GM18498 (cell line): Measurements from ENCODE around the gene LDLRAD3.
"Not testable (repeated sequence)": the region's sequence is repeated elsewhere in the genome, so short reads cannot be mapped to it uniquely, and the experiment has no call there.

Experiments
- ATAC-seq: cut with Tn5 transposase; IDR thresholded peaks from one replicate; pipeline ENCODE4 v1.9.1; 2021; ENCODE audit warnings: mild to moderate bottlenecking, moderate library complexity; ENCODE audit not compliant: unreplicated experiment

Gene LDLRAD3

DNA sequence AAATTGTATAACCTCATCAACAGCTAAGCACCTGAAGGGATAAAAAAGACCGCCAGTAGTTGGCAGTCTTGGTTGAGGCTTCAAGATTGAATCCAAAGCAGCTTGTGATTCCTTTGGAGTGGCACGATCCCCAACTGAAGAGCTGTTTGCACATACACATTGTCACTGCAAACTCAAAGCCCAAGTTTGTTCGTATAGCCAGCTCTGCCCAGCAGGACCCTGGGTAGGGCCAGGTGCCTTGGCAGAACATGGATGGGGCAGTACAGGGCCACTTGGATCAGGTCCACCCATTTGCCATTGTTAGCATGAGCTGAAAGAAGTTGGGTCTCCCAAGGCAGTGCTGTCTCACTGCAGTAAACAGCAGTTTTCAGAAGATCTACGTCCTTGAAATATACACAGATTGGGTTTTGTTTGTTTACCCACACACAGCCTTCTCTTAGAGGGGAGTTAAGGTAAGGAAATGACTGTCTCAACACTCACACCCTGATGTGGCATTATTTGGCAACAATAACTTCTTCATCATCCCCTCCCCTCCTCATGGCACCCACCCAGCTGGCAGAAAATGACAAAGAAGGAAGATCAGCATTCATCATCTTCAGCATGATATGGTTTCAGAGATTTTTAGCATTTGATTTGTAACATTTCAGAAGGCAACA lies 212.4 kb downstream of the LDLRAD3 start:
- ATAC-seq: no peak

DNA sequence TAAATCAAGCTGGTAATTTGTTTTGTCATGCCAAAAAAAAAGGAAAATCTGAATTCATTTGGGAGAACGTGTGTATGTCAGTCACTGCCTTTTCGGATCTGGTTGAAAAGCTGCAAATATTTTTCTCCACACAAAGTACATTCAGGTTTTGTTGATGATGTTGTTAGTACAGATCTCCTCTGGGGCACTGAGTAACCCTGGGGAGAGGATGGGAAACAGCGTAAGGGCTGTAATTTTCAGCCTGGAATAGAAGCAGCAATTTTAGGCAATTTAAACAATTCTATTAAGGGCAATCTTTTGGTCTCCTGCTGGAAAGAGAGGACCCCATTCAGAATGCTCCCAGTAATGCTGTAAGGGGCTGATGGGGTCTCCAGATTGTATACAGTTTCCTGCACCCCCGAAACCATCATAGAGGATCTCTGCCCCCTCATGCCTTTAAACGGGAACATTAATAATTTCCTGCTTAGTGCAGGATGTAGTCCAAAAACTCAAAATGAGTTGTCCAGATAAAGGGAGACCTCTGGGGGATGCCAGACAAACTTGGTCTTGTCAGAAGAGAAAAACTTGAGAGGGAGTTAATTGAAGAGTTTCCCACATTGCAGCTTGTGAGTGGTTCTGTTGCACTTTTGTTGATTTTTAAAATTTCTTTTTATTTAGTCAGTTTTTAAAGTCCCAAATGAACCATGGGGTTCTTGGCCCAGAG lies 213.1 kb downstream of the LDLRAD3 start:
- ATAC-seq: no peak

DNA sequence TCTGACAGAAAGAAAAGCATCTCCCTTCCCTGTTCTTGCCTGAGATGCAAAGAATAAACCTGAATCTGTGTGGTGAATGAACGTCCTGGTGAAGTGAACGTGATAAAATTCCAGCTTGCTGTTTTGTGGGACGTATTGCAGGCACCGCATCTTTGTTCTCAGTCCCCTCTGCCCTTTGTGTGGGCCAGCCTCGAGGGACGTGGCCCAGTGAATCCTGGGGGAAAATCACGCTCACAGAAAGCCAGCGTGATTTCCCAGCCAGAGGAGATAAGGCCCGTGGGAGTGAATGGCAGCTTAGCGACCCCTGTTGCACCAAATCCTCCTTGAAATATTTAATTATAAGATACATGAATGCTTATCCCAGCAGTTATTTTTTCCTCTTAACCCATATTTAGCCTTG lies 216.2 kb downstream of the LDLRAD3 start:
- ATAC-seq: no peak

DNA sequence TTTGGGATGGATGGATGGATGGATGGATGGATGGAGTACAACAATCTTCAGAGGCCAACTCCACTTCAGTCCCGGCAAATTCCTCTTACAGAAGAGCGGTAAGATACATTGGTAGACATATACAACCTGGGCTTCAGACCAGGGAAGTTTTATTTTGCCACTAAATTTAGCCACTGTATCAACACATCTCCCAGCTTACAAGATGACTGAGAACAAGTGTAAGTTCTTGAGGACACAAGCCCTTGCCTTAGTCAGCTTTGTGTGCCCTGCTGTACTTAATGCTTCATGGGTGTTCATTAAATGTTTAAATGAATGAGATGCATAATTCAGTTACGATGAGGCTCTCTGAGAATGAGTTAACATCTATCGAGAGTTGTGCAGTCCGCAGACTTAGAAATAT lies 217.7 kb downstream of the LDLRAD3 start:
- ATAC-seq: no peak

DNA sequence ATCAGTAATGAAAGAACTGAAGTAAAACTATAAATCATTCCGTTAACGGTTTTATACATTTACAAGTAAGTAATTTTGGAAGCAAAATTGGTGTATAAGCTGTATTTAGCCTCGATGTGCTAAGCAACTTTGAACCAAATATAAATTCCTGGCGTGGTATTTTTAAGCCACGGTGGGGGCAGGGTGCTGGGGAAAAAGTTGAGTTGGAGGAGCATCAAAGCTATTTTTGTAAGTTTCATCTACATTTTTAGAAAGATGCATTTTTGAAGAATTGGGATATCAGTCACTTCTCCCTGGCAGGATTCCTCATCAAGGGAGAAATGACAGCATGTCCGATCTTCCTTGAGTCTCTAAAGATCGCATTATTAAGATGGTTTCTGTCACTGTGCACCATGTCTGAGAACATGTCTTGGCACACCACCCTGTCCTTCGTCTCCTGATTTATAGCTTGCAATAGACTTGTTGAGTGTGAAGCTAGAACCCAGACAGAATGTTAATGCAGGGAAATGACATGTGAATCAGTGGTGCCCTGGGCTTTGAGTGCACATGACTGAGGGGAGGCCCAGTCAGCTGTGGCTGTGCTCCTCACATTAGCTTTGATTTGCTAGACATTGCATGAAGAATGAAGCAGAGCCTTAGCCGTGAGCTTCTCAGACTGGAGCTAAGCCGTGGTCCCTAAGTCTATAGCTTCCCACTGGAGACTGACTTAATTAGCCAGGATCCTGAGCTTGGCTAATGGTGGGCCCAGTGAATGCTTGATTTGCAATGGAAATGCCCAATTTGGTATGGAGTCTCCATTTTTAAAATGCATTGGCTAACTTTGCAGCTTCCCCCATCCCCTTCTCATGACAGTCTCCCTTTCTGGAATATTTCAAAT lies 218.4 kb downstream of the LDLRAD3 start:
- no peak for ATAC-seq

DNA sequence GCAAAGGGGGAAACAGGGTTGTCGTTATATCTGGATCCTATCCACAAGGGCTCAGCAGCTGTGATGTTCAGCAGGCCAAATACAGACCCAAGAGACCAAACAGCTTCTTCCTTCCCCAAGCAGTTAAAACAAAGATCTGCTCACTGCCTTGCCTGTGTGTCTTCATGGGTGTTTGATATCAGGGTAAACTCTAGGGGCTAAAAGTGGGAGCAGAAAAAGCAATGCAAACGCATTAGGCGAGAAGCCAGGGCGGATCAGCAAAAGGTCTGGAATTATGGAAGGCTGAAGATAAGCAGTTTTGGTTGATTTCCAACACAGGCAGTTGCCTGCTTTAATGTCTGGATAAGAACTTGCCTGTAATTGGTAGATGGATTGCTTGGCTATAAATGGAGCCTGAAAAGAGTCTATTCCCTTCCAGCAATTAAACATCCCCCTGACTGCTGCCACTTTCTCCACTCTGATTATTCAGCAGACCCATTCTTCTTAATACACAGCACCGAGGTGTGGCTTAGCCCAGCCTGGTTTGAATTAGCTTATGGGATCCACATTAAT lies 219.1 kb downstream of the LDLRAD3 start:
- no peak for ATAC-seq

DNA sequence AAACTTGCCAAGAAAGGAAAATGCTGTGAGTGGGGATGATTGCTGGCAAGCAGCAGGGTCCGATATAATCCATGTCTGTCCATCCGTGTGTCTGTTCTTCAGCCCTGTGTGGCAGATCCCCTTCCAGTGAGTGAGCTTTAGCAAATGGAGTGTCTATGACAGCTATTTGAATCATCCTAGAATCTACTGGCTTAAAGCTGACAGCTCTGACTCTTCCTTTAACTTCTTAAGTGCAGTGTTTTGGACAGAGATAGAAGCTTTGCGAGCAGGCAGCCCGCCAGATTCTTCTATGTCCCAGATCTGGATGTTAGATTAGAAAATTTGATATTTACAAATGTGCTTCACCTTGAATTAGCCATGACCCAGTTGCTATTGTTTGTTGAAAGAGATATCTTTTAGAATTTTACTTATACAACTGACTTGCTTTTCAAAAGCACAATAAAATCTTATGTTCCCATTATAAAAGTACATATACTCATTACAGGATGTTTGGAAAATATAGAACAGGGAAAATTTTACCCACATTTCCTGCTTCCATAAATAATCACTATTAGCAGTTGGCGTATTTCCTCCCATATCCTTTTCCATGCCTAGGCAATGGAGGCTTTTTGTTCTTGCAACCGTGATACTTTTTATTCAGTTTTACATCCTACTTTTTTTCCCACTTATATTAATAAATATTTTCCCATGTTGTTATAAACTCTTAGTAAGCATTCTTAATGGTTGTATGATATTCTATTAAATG lies 220.8 kb downstream of the LDLRAD3 start:
- no peak for ATAC-seq

DNA sequence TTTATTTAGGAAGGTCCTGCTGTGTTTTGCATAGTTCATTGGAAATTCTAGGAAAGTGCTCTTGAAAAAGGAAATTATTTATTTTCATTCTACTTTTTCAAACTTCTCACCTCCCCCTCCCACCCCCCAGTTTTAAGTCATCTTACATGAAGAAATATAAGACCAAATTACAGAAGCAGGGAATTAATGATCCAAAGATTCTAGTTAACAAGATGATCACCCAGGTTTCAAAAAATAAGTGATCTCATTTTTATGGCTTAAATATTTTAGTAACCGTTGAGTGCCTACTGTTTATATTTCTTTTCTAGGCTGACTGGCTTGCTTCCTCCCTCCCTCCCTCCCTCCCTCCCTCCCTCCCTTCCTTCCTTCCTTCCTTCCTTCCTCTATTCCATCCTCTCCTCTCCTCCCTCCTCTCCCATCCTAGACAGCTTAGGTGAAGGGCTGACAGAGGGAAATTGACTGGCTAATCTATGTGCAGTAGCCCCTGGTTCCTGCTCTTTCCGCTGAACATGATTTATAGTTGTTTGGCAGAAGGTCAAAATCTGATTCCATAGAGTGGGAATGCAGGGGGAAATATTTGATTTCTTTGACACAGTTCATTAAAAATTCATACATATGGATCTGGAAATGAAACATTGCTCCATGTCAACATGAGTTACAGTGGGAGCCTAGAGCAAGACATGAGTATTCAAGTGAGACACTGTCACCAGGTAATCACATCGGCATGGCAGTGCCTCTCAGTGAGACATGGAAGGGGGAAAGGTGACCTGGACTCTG lies 221.9 kb downstream of the LDLRAD3 start:
- no peak for ATAC-seq

DNA sequence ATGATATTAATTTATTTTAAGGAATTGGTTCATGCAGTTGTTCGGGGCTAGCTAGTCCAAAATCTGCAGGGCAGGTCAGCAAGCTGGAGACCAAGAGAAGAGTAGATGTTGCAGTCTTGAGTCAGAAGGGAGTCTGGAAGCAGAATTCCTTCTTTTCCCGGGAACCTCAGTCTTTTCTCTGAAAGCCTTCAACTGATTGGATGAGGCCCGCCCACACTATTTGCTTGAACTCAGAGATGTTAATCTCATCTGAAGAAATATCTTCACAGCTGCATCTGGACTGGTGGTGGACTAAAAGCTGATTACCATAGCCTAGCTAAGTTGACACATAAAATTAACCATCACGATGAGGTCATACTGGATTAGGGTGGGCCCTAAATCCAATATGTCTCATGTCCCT lies 223.2 kb downstream of the LDLRAD3 start:
- ATAC-seq: no peak

DNA sequence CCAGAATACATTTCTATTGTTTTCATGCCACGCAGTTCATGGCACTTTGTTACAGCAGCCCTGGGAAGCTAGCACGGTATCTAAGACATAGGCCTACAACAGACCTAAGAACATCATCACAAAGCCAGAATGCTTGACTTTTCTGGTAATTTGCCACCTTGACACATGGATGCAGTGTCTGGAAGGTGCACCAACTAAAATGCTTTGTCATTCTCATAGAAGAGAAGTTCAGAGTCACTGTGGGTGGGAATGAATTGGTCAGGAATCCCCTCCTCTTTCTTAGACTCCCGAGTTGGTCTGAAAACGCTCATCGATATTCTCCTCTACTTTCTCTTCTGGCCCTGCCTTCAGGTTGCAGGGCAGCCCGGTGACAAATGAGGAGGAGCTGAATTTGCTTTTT lies 223.9 kb downstream of the LDLRAD3 start:
- ATAC-seq: no peak

DNA sequence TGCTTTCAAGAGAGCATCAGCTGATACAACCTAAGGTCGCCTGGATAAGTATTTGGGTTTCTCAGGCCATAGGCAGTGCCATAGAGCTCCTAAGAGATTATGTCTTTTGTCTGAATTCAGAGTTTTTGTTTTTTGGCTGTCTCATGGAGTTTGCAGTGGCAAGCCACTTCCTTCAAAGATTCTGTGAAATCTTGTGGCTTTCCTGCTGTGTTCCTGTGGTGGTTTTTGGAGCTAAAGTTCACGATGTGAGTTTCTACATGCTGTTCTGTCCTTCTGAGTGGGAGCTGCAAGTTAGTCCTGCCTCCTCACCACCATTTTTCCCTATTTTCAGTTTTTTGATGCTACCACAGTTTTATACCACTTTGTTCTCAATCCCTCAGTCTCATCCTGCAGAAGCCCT lies 234.0 kb downstream of the LDLRAD3 start:
- ATAC-seq: no peak

DNA sequence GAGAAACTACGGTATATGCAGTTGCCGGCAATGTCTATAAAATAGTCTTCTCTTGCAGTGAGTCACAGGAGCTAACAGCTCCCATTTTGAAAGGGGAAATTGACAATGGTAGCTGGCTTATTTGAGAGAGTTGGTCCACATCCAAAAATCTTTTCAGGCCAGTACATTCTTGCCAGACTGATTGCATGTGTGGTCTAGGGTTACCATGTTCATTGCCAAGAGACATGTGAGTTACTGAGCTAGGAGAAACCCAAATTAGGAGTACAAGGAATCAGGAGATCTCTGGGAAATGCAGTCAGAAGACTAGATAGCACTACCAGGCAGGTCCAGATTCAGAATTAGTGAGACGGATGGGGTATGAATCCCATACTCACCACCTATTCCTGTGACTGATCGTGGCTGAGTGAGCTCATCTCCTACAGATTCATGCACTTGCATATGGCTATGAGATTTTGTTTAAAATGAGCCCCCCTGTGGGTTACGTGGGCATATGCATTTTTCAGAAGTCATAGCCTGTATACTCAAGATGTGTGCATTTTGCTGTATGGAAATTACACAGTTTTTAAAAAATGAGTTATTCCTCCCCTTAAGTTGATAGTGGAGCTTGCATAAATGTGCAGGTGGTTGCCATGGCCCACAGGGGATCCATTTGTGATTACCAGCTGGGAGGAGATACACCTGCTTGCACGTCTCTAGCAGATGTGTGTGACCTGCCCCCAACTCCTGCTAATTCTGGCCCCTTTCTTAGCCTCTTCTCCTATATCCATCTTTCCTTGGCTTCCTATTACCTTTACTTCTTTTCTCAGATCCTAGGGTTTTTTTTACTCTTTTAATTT lies 242.7 kb downstream of the LDLRAD3 start:
- no peak for ATAC-seq

DNA sequence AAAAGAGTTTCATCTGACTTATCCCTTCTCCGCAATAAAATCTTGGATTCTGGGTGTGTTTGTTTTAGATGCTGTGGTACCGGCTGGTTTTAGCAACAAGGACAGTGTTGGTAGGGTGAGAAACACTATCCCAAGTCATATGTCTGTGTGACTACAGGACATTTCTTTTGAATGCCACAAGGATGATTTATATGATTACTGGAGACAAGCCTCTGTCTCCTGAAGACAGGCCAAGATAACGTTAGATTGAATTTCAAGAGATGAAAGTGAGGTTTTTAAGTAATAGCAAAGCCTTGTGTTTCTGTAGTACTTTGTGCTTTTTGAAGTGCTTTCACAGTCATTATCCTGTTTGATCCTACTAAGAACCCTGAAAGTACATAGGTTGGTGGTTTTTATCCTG lies 243.8 kb downstream of the LDLRAD3 start:
- ATAC-seq: no peak

DNA sequence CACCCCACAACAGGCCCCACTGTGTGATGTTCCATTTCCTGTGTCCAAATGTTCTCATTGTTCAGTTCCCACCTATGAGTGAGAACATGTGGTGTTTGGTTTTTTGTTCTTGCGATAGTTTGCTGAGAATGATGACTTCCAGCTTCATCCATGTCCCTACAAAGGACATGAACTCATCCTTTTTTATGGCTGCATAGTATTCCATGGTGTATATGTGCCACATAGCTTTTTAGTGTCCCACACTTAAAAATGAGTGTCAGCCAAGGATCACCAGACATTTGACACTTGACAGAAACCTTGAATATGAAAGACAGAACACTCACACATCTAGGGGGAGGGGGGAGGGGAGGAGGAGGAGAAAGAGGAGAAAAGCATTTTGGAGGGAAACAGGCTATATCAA lies 245.9 kb downstream of the LDLRAD3 start:
- not testable (repeated sequence) for ATAC-seq

DNA sequence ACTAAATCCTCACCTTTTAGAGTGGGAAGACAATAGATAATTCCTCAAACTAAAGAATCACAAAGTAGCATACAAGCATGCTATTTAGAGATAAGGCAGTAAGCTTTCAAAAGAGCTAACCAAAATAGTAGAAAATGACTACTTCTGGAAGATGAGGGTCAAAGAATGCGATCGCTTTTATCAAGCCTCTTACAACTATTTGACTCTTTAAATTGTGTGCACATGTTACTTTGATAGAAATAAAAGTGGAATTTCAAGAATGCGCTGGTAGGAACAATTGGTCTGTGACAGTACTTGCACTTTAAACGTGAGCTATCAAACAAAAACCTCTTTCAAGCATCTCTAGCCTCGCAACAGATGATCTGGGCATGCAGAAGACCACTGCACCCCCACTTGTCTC lies 248.1 kb downstream of the LDLRAD3 start:
- ATAC-seq: no peak

DNA sequence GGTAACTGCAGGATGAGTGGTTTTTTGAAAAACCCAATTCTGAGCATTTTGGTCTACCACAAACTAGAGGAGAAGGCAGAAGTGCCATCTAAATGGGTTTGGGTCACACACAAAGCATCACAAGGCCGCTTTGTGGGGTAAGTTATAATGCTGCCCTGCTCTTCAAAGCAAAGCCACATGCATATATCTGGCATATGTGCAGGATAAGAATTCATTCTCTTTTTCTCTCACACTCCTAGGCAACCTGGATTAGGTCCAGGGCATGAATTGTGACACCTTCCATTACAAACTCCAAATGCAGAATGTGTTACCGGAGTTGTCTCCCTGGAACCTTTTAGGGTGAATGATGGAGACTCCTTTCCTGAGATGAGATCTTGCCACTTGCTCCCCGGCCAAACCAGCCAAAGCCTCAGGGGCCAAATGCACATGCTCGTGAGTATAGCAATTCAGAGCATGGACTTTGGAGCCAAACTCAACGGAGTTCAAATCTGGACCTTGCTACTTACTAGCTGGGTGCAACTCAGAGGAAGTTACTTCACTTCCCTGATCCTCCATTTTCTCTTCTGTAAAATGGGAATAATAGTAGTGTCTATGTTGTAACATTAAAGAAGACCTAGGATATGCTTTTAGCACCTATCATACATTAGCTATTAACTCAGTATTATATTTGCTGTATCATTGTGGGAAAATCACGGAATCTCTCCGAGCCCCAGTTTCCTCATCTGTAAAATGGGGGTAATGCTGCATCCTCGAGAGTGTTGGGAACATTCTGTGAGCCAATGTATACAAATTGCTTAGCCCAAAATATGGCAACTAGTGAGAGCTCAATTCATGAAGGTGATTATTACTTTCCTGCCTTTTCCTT lies 248.8 kb downstream of the LDLRAD3 start:
- ATAC-seq: no peak

DNA sequence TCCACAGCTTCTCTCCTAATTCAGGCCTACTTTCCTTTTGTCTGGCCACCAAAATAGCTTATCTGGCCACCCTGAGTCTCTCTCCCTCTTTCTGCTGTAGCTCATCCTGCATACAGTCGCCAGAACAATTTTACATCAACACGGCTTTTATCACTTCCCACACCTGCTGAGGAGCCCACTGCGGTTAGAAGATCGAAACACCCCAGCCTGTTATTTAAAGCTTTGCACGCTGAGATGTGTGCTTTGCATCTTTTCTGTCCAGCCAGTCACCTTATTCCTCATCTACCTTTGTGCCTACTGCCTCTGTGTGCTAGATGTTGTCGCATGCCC lies 249.4 kb downstream of the LDLRAD3 start:
- no peak for ATAC-seq

DNA sequence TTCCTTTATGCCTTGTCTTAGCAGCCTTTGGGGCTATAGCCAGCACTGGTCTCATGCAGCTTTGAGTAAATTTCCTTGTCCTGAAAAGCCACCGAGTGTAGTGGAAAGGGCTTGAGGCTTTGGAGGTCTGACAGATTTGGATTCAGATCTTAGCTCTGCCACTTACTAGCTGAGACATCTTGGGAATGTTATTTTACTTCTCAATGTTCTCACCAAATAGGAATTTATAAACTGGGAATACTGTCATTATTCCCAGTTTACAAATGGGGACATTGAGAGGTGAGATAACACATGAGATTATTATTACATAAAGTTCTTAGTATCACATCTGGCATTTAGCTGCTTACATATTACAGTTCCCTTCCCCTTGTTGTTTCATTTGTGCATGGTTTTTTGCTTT lies 249.9 kb downstream of the LDLRAD3 start:
- no peak for ATAC-seq
